ENCODE data around the gene HLCS.

The HLCS gene

DNA sequence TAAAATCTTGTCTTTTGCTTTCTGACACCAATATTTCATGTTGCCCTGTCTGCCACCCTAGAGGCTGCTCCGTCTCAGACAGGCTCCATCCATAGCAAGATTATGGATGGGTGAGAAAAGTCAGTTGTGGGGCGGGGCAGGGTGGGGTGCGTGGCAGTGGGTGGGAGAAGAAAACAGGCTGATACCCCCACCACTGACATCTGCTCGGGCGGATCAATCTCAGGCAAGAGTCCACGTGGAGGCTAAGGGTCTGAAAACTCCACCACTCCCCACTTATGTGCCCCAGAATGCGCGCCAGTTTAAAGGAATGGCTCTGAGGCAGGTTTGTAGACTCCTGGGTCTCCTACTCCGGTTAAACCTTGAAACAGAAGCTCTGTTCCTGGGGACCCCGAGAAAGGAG lies 101.5 kb downstream of the HLCS start:
- TF ChIP-seq, protein P1, sequence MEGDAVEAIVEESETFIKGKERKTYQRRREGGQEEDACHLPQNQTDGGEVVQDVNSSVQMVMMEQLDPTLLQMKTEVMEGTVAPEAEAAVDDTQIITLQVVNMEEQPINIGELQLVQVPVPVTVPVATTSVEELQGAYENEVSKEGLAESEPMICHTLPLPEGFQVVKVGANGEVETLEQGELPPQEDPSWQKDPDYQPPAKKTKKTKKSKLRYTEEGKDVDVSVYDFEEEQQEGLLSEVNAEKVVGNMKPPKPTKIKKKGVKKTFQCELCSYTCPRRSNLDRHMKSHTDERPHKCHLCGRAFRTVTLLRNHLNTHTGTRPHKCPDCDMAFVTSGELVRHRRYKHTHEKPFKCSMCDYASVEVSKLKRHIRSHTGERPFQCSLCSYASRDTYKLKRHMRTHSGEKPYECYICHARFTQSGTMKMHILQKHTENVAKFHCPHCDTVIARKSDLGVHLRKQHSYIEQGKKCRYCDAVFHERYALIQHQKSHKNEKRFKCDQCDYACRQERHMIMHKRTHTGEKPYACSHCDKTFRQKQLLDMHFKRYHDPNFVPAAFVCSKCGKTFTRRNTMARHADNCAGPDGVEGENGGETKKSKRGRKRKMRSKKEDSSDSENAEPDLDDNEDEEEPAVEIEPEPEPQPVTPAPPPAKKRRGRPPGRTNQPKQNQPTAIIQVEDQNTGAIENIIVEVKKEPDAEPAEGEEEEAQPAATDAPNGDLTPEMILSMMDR (IDR thresholded peaks at IDR 0.05; ENCODE audit: insufficient read depth, low read length, poor library complexity, severe bottlenecking): no peak
- TF ChIP-seq EZH2phosphoT487 (conservative IDR thresholded peaks at IDR 0.05; ENCODE audit: low read length): no peak
- H2AFZ ChIP-seq (ENCODE audit: low read depth, low read length, severe bottlenecking): no peak overlapping the region
- H3K27ac ChIP-seq (ENCODE audit: low read depth, low read length): no peak overlapping the region
- no peak overlapping the region for H3K4me2 ChIP-seq (ENCODE audit: low read depth, low read length, poor library complexity, severe bottlenecking)
- no peak overlapping the region for H3K4me3 ChIP-seq (ENCODE audit: insufficient read depth, low read length, poor library complexity, severe bottlenecking)
- no peaks in the 10 kb centered on the region for H3K9me2 ChIP-seq (replicated peaks; ENCODE audit: insufficient read depth, low read length)
- no peaks in the 10 kb centered on the region for H3K79me2 ChIP-seq (ENCODE audit: insufficient read depth, low read length)
- H4K20me1 ChIP-seq (ENCODE audit: low read depth, low read length): no peaks in the 10 kb centered on the region
- H3K9ac ChIP-seq (ENCODE audit: low read length): no peak overlapping the region
- no peaks in the 10 kb centered on the region for H3K27me3 ChIP-seq (ENCODE audit: low read length)
- no peaks in the 10 kb centered on the region for H3K36me3 ChIP-seq (ENCODE audit: low read length)
- H3K9me3 ChIP-seq (ENCODE audit: insufficient read depth, low read length): no peaks in the 10 kb centered on the region
- no peaks in the 10 kb centered on the region for H3F3A ChIP-seq (ENCODE audit: insufficient read depth)

DNA sequence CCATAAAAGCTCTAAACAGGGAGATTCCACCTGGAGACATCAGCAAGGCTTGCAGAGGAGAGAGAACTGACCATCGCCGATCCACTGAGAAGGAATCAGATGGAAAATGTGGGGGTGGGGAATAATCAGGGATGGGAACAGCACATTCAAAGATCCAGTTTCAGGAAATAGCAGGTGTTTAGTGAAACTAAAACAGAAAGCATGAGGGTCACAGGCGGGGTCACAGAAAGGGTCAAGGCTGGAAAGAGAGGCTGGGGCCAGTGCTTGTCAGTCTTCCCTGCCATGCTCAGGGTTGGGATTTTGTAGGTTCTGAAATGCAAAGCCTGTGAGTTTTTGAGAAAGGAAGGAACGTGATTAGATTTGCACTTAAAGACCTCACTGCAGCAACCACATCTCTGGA lies 103.2 kb downstream of the HLCS start:
- Histone ChIP-seq H2AFZ (ENCODE audit: low read depth, low read length, severe bottlenecking) (no peak overlapping the region), H3K4me2 (ENCODE audit: low read depth, low read length, poor library complexity, severe bottlenecking) (no peak overlapping the region), H3K9me2 (replicated peaks; ENCODE audit: insufficient read depth, low read length) (no peaks in the 10 kb centered on the region), H3K4me3 (ENCODE audit: insufficient read depth, low read length, poor library complexity, severe bottlenecking) (no peak overlapping the region), H3K9me3 (ENCODE audit: insufficient read depth, low read length) (no peaks in the 10 kb centered on the region), H3K79me2 (ENCODE audit: insufficient read depth, low read length) (no peaks in the 10 kb centered on the region), H3K27me3 (ENCODE audit: low read length) (no peaks in the 10 kb centered on the region), H3K27ac (ENCODE audit: low read depth, low read length) (no peak overlapping the region), H3K36me3 (ENCODE audit: low read length) (no peaks in the 10 kb centered on the region), H3F3A (ENCODE audit: insufficient read depth) (no peaks in the 10 kb centered on the region), H3K9ac (ENCODE audit: low read length) (no peak overlapping the region), H4K20me1 (ENCODE audit: low read depth, low read length) (no peaks in the 10 kb centered on the region)
- TF ChIP-seq, protein P1 (IDR thresholded peaks at IDR 0.05; ENCODE audit: insufficient read depth, low read length, poor library complexity, severe bottlenecking): no peak
- TF ChIP-seq EZH2phosphoT487 (conservative IDR thresholded peaks at IDR 0.05; ENCODE audit: low read length): no peak

DNA sequence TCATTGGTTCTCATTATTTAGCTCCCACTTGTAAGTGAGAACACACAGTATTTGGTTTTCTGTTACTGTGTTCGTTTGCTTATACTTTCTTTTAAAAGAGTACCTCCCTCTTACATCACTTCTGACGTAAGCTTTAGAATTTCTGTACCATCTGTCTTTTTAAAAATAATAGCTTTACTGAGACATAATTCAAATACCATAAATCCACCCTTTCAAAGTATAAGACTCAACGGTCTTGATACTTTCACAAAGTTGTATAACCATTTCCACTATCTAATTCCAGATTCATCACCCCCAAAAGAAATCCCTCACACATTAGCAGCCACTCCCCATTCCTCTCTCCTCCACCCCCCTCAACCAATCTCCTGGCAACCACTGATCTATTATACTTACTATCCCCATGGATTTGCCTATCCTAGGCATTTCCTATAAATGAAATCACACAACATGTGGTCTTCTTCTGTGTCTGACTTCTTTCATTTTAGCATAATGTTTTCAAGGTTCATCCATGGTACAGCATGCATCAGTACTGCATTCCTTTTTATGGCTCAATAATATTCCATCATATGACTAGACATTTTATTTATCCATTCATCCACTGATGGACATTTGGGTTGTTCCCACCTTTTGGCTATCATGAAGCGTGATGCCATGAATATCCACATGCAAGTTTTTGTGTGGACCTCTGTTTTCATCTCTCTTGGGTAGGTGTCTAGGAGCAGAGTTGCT lies 104.7 kb downstream of the HLCS start:
- TF ChIP-seq, protein P1 (IDR thresholded peaks at IDR 0.05; ENCODE audit: insufficient read depth, low read length, poor library complexity, severe bottlenecking): no peak
- TF ChIP-seq EZH2phosphoT487 (conservative IDR thresholded peaks at IDR 0.05; ENCODE audit: low read length): no peak

More for the DNA sequence above, 104.7 kb downstream of the HLCS start:
- Histone ChIP-seq H3K36me3 (ENCODE audit: low read length) (no peaks in the 10 kb centered on the region), H3K27me3 (ENCODE audit: low read length) (no peaks in the 10 kb centered on the region), H3K27ac (ENCODE audit: low read depth, low read length) (no peak overlapping the region), H3K4me3 (ENCODE audit: insufficient read depth, low read length, poor library complexity, severe bottlenecking) (no peak overlapping the region), H3K4me2 (ENCODE audit: low read depth, low read length, poor library complexity, severe bottlenecking) (no peak overlapping the region), H4K20me1 (ENCODE audit: low read depth, low read length) (no peaks in the 10 kb centered on the region), H3K79me2 (ENCODE audit: insufficient read depth, low read length) (no peaks in the 10 kb centered on the region), H3F3A (ENCODE audit: insufficient read depth) (no peaks in the 10 kb centered on the region), H2AFZ (ENCODE audit: low read depth, low read length, severe bottlenecking) (no peak overlapping the region), H3K9me2 (replicated peaks; ENCODE audit: insufficient read depth, low read length) (no peaks in the 10 kb centered on the region), H3K9me3 (ENCODE audit: insufficient read depth, low read length) (no peaks in the 10 kb centered on the region), H3K9ac (ENCODE audit: low read length) (no peak overlapping the region)

Data from SU-DHL-6 (cell line).